HG02623 (cell line): ENCODE results near the gene APOC4.

Experiments
- ATAC-seq: cut with Tn5 transposase; IDR thresholded peaks from one replicate; pipeline ENCODE4 v1.9.1; 2021; ENCODE audit warnings: moderate library complexity; ENCODE audit not compliant: unreplicated experiment

APOC4 gene

GRCh38 chr19:44992336-44993163 lies 50.5 kb downstream of the APOC4 start:
- ATAC-seq: no peak

GRCh38 chr19:44993526-44993925 lies 51.5 kb downstream of the APOC4 start:
- no peak for ATAC-seq

- no peak for ATAC-seq
Measured at GRCh38 chr19:44993926-44994537, 52.0 kb downstream of the APOC4 start.
